IPS-18c (cell line): ENCODE data around the gene IPO8.
"Not testable (repeated sequence)": the region's sequence is repeated elsewhere in the genome, so short reads cannot be mapped to it uniquely, and the experiment has no call there.

ENCODE experiments used
- H3K4me3 ChIP-seq: 2 replicates; pipeline ENCODE4 v1.7.0; 2013; ENCODE audit warnings: low read depth, mild to moderate bottlenecking, low read length, moderate library complexity; ENCODE audit not compliant: insufficient read depth
- H3K9me3 ChIP-seq: one replicate; pipeline ENCODE4 v1.6.1; 2013; ENCODE audit warnings: mild to moderate bottlenecking, low read length, moderate library complexity; ENCODE audit not compliant: control insufficient read depth, insufficient read depth

IPO8 gene

GRCh38 chr12:30624009-30624408 is 71.7 kb downstream of the IPO8 start:
- H3K4me3 ChIP-seq: no peak overlapping the region
- no peaks in the 10 kb centered on the region for H3K9me3 ChIP-seq

GRCh38 chr12:30622509-30622908 is 73.2 kb downstream of the IPO8 start:
- H3K9me3 ChIP-seq: no peaks in the 10 kb centered on the region
- H3K4me3 ChIP-seq: no peak overlapping the region

DNA sequence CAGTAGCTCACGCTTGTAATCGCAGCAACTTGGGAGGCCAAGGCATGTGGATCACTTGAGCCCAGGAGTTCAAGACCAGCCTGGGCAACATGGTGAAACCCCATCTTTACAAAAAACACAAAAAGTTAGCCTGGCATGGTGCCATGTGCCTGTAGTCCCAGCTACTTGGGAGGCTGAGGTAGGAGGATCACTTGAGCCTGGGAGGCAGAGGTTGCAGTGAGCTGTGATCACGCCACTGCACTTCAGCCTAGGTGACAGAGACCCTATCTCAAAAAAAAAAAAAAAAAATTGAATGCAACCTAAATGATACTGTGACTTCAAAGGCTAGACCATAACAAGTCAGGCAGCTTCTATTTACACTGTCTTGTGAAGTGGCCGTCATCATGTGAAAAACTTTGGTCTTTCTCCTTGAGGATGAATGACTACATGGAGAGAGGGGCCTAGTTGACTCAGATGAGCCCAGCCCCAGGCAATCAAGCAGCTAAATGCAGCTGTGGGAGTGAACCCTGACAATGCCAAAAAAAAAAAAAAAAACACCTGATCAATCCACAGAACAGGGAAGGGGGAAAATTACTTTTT is 73.9 kb downstream of the IPO8 start:
- H3K4me3 ChIP-seq, H3K9me3 ChIP-seq: not testable (repeated sequence)

DNA sequence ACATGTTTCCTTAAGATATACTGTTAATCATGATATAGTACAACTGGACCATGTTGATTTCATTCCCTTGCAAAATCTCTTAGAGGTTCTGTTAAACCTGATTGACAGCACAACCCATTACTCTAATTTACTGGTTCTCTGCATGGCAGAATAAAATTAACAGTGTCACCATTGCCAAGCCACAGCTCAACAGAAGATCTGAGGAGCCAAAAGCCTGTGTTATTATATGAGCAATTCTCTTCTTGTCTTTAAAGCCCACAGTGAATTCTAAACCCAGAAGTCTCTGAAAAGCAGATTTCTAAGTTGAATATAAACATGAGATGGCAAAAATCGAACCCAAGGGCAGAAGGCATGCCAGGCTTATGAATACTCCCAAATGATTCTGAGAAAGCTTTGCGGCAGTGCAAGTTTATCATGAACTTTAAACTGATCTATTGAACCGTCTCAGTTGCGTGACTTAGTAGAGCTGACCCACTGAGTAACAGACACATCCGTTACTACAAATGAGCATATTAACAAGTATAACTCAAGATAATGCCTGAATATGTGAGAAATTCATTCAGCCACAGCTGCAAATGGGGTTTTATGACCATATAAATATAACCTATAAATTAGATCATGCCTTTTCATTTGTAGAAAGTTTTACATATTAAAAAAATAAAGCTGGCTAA is 78.2 kb downstream of the IPO8 start:
- no peaks in the 10 kb centered on the region for H3K9me3 ChIP-seq
- no peak overlapping the region for H3K4me3 ChIP-seq

- no peak overlapping the region for H3K4me3 ChIP-seq
- H3K9me3 ChIP-seq: no peaks in the 10 kb centered on the region
These were observed 81.6 kb downstream of the IPO8 start for GRCh38 chr12:30614031-30614430.

DNA sequence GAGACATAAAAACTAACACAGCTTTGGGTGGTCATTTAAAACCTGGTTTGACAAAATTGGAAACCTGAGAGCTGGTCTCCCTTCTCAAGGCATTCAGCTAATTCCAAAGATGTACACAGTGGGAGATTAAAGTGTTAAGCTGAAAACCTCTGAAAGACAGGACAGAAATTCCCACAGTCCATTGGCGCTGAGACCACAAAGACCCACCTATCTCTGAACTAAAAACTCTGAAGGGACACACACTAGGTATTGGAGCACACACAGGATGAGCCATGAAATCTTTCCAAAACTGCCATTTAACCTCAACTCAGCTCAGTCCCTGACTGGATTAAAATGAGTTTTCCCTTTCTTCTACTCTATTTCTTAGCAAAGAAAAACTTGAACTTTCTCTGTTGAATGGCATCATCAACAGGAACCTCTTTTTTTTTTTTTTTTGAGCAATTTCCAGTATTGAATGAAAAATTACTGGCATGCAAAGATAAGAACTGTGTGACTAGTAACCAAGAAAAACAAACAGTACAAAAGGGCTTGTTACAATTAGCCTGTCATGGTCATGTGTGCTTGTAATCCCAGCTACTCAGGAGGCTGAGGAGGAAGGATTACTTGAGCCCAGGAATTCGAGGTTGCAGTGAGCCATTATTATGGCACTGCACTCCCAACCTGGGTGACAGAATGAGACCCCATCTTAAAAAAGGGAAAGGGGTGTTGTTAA is 82.4 kb downstream of the IPO8 start:
- Histone ChIP-seq H3K9me3 (no peaks in the 10 kb centered on the region), H3K4me3 (no peak overlapping the region)

DNA sequence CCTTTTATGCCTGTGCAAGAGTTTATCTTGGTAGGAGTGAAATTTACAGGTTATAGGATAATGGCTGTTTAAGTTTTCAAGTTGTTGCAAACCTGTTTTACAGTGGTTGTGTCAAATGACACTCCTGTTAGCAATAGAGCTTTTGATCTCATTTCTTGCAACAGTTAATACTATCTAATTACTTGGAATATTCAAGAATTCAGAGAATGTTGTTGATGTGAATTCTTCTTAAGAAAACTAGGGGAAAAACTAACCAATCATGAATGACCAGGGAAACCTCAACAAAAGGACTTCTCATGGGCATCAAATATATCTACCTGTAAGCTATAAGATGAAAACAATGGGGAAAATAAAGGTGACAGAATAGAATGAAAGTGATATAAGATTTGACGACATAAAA is 85.0 kb downstream of the IPO8 start:
- H3K9me3 ChIP-seq: no peaks in the 10 kb centered on the region
- H3K4me3 ChIP-seq: no peak overlapping the region

DNA sequence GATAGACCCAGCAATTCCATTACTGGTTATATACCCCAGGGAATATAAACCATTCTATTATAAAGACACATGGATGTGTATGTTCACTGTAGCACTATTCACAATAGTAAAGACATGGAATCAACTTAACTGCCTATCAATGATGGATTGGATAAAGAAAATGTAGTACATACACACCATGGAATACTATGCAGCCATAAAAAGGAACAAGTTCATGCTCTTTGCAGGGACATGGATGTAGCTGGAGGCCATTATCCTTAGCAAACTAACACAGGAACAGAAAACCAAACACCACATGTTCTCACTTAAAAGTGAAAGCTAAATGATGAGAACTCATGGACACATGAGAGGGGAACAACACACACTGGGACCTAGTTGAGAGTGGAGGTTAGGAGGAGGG is 85.8 kb downstream of the IPO8 start:
- H3K9me3 ChIP-seq, H3K4me3 ChIP-seq: not testable (repeated sequence)

DNA sequence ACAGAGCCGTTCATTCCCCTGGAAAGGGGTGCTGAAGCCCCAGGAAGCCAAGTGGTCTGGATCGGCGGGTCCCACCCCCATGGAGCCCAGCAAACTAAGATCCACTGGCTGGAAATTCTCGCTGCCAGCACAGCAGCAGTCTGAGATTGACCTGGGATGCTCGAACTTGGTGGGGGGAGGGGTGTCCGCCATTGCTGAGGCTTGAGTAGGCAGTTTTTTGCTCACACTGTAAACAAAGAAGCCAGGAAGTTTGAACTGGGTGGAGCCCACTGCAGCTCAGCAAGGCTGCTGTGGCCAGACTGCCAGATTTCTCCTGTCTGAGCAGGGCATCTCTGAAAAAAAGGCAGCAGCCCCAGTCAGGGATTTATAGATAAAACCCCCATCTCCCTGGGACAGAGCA is 91.4 kb downstream of the IPO8 start:
- H3K9me3 ChIP-seq, H3K4me3 ChIP-seq: not testable (repeated sequence)

DNA sequence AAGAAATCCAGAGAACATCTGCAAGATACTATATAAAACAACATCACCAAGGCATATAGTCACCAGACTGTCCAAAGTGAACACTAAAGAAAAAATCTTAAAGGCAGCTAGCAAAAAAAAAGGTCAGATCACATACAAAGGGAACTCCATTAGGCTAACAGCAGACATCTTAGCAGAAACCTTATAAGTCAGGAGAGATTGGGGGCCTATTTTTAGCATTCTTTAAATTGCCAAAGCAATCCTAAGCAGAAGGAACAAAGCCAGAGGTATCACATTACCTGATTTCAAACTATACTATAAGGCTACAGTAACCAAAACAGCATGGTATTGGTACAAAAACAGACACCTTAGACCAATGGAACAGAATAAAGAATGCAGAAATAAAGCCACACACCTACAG is 92.5 kb downstream of the IPO8 start:
- no peak overlapping the region for H3K4me3 ChIP-seq

GRCh38 chr12:30602678-30603077 is 93.0 kb downstream of the IPO8 start:
- Histone ChIP-seq H3K4me3 (no peak overlapping the region), H3K9me3 (no peaks in the 10 kb centered on the region)

More for the DNA sequence above, 92.5 kb downstream of the IPO8 start:
- H3K9me3 ChIP-seq: no peaks in the 10 kb centered on the region

GRCh38 chr12:30599608-30600007 is 96.1 kb downstream of the IPO8 start:
- Histone ChIP-seq H3K4me3 (no peak overlapping the region), H3K9me3 (no peaks in the 10 kb centered on the region)

DNA sequence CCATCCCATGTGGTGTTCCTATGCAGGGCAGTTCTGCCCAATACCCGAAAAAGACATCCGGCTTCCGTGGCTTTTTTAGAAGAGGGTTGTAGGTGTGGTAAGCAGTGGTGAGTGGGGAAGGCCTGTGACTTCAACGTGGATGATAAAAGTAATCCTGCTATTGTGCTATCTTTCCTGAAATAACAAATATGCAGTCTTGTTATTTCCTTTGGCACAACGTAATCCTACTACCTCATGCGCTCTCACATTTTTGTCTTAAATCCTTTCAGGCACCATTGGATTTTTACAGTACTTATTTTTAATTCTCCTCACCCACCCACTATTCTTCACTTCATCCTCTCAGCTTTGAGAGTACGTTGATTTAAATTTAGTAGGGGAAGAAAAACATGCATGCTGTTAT is 96.8 kb downstream of the IPO8 start:
- H3K4me3 ChIP-seq: no peak overlapping the region
- H3K9me3 ChIP-seq: no peaks in the 10 kb centered on the region

DNA sequence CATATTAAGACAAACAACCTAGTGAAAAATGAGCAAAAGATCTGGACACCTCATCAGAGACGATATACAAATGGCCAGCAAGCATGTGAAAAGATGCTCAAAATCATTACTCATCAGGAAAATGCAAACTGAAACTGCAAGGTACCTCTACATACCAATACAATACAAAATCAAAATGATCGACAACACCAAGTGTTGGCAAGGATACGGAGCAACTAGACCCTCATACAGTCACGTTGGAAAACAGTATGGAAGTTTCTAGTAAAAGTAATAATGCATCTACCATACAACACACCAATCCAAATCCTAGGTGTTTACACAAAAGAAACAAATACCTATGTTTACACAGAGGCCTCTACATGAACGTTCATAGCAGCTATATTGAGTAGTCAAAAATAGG is 99.9 kb downstream of the IPO8 start:
- Histone ChIP-seq H3K4me3 (no peak overlapping the region), H3K9me3 (no peaks in the 10 kb centered on the region)

DNA sequence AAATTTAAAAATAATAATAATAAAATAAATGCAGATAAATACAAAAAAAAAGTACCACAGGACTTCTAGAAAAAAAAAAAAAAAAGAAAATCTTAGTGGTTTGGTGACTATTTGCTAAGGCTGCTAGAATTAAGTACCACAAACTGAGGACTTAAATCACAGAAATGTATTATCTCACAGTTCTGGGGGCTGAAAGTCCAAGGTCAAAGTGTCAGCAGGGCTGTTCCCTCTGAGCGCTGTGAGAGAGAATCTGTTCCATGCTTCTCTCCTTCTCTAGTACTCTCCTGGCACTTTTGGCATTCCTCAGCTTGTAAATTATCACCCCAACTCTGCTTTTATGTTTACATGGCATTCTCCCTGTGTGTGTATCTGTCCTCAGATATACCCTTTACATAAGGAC is 101.2 kb downstream of the IPO8 start:
- Histone ChIP-seq H3K4me3 (no peak overlapping the region), H3K9me3 (no peaks in the 10 kb centered on the region)

DNA sequence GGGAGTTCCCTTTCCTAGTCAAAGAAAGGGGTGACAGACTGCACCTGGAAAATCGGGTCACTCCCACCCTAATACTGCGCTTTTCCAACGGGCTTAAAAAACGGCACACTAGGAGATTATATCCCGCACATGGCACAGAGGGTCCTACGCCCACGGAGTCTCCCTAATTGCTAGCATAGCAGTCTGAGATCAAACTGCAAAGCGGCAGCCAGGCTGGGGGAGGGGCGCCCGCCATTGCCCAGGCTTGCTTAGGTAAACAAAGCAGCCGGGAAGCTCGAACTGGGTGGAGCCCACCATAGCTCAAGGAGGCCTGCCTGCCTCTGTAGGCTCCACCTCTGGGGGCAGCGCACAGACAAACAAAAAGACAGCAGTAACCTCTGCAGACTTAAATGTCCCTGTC is 107.1 kb downstream of the IPO8 start:
- H3K9me3 ChIP-seq, H3K4me3 ChIP-seq: not testable (repeated sequence)

GRCh38 chr12:30587782-30588181 is 107.9 kb downstream of the IPO8 start:
- no peak overlapping the region for H3K4me3 ChIP-seq
- H3K9me3 ChIP-seq: no peaks in the 10 kb centered on the region

GRCh38 chr12:30585877-30586276 is 109.8 kb downstream of the IPO8 start:
- Histone ChIP-seq H3K9me3 (no peaks in the 10 kb centered on the region), H3K4me3 (no peak overlapping the region; the same call in 1 of the 2 replicates)
